GM03348 (cell line): ENCODE results near the gene ADORA2B.
"Not testable (repeated sequence)": the region's sequence is repeated elsewhere in the genome, so short reads cannot be mapped to it uniquely, and the experiment has no call there.

Experiments used
- DNase-seq: peaks from one replicate; pipeline ENCODE4 v3.0.0; 2012; ENCODE audit warnings: low spot score

The ADORA2B gene

GRCh38 chr17:15922586-15922985, 22.3 kb upstream of the ADORA2B start:
- DNase-seq: no peak

GRCh38 chr17:15926039-15926740, 18.7 kb upstream of the ADORA2B start:
- DNase-seq: no peak

- DNase-seq: no peak
Observed at GRCh38 chr17:15928286-15928785, 16.6 kb upstream of the ADORA2B start.

- no peak for DNase-seq
Observed at GRCh38 chr17:15929941-15930340, 15.0 kb upstream of the ADORA2B start.

- no peak for DNase-seq
Observed at GRCh38 chr17:15930426-15930825, 14.5 kb upstream of the ADORA2B start.

- no peak for DNase-seq
Observed at GRCh38 chr17:15931394-15931793, 13.5 kb upstream of the ADORA2B start.

GRCh38 chr17:15934866-15935265, 10.1 kb upstream of the ADORA2B start:
- no peak for DNase-seq

- DNase-seq: no peak
Observed at GRCh38 chr17:15935891-15936290, 9.0 kb upstream of the ADORA2B start.

- DNase-seq: not testable (repeated sequence)
Observed at GRCh38 chr17:15936481-15936880, 8.4 kb upstream of the ADORA2B start.

GRCh38 chr17:15941781-15942180, 3.1 kb upstream of the ADORA2B start:
- no peak for DNase-seq

GRCh38 chr17:15942207-15942833, 2.6 kb upstream of the ADORA2B start:
- no peak for DNase-seq

- DNase-seq: no peak
Observed at GRCh38 chr17:15943971-15944758, 765 bp upstream of the ADORA2B start.

- DNase-seq: peak; percentile 32
Observed at GRCh38 chr17:15945527-15946191, 729 bp downstream of the ADORA2B start.

GRCh38 chr17:15946611-15947120, 1.7 kb downstream of the ADORA2B start:
- DNase-seq: no peak

GRCh38 chr17:15947271-15947670, 2.3 kb downstream of the ADORA2B start:
- peak; percentile 74 for DNase-seq

GRCh38 chr17:15947976-15948752, 3.2 kb downstream of the ADORA2B start:
- DNase-seq: no peak

- DNase-seq: no peak
Observed at GRCh38 chr17:15951368-15952047, 6.6 kb downstream of the ADORA2B start.

GRCh38 chr17:15952048-15952532, 7.2 kb downstream of the ADORA2B start:
- no peak for DNase-seq

- no peak for DNase-seq
Observed at GRCh38 chr17:15952916-15953790, 8.2 kb downstream of the ADORA2B start.
